Measurements from ENCODE around the gene MRPL11. TPM values are rescaled to one million over a fixed set of nuclear protein-coding genes. Genes with fewer than 3 reads are reported as not detected.
A peak's percentile ranks its signal among the peaks of the same experiment; 100 is the strongest.

The MRPL11 gene
- total and polyA plus RNA-seq, 2 of the 13 experiments (the other 11 are each of a cell fraction or from before 2014, with no cell fraction given): 72.9 to 176 TPM

DNA sequence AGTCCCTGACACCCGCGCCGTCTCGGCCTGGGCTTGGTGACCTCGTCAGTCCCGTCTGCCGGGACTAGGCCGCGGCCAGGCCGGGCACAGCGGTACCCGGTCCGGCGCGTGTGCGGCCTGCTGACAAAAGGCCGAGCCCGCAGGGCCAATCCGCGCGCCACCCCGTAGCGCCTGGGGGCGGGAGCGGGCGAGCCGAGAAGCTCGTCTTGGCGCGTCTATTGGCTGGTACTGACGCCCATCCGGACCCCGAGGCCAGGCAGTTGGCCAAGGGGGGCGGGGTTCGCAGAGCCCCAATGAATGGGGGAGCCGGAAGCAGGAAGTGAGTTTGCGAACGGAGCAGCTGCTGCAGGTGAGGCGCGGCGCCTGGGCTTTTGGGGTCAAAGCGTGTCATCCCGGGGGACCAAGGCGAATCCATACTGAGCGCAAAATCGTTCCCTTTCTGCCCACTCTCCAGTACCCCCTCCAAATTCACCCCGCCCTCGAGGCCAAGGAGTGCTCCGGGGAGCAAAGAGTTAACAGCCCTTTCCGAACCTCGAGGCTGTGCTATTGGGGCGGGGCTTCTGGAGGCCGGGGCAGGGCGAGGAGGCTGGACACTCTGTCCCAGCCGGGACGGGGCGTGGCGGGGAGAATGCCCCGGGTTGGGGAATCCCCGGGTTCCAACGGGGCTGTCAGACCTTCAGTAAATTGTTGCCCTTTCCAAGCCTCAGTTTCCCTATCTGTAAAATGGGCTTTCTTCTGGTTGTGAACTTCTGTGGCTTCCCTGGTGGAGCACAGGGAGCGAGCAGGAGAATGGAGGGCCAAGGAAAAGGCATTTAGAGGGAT lies 41.7 kb upstream of the MRPL11 start, which contains the start of gene DPP3 (continued):
- TF ChIP-seq SOX5 (CRISPR knock-in tag; IDR thresholded peaks at IDR 0.05; ENCODE audit: borderline replicate concordance) (no peak; the same call in 1 of the 2 replicates), YEATS4 (CRISPR knock-in tag; IDR thresholded peaks at IDR 0.05; ENCODE audit: borderline replicate concordance) (peak; percentile 73; the same call in 1 of the 2 replicates), ZNF557 (CRISPR knock-in tag; IDR thresholded peaks at IDR 0.05) (no peak), SIX4 (CRISPR knock-in tag; IDR thresholded peaks at IDR 0.05) (no peak)
- TF ChIP-seq, protein P1, sequence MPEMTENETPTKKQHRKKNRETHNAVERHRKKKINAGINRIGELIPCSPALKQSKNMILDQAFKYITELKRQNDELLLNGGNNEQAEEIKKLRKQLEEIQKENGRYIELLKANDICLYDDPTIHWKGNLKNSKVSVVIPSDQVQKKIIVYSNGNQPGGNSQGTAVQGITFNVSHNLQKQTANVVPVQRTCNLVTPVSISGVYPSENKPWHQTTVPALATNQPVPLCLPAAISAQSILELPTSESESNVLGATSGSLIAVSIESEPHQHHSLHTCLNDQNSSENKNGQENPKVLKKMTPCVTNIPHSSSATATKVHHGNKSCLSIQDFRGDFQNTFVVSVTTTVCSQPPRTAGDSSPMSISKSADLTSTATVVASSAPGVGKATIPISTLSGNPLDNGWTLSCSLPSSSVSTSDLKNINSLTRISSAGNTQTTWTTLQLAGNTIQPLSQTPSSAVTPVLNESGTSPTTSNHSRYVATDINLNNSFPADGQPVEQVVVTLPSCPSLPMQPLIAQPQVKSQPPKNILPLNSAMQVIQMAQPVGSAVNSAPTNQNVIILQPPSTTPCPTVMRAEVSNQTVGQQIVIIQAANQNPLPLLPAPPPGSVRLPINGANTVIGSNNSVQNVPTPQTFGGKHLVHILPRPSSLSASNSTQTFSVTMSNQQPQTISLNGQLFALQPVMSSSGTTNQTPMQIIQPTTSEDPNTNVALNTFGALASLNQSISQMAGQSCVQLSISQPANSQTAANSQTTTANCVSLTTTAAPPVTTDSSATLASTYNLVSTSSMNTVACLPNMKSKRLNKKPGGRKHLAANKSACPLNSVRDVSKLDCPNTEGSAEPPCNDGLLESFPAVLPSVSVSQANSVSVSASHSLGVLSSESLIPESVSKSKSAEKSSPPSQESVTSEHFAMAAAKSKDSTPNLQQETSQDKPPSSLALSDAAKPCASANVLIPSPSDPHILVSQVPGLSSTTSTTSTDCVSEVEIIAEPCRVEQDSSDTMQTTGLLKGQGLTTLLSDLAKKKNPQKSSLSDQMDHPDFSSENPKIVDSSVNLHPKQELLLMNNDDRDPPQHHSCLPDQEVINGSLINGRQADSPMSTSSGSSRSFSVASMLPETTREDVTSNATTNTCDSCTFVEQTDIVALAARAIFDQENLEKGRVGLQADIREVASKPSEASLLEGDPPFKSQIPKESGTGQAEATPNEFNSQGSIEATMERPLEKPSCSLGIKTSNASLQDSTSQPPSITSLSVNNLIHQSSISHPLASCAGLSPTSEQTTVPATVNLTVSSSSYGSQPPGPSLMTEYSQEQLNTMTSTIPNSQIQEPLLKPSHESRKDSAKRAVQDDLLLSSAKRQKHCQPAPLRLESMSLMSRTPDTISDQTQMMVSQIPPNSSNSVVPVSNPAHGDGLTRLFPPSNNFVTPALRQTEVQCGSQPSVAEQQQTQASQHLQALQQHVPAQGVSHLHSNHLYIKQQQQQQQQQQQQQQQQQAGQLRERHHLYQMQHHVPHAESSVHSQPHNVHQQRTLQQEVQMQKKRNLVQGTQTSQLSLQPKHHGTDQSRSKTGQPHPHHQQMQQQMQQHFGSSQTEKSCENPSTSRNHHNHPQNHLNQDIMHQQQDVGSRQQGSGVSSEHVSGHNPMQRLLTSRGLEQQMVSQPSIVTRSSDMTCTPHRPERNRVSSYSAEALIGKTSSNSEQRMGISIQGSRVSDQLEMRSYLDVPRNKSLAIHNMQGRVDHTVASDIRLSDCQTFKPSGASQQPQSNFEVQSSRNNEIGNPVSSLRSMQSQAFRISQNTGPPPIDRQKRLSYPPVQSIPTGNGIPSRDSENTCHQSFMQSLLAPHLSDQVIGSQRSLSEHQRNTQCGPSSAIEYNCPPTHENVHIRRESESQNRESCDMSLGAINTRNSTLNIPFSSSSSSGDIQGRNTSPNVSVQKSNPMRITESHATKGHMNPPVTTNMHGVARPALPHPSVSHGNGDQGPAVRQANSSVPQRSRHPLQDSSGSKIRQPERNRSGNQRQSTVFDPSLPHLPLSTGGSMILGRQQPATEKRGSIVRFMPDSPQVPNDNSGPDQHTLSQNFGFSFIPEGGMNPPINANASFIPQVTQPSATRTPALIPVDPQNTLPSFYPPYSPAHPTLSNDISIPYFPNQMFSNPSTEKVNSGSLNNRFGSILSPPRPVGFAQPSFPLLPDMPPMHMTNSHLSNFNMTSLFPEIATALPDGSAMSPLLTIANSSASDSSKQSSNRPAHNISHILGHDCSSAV (CRISPR knock-in tag; IDR thresholded peaks at IDR 0.05; ENCODE audit: borderline replicate concordance): no peak
- TF ChIP-seq, protein P2, sequence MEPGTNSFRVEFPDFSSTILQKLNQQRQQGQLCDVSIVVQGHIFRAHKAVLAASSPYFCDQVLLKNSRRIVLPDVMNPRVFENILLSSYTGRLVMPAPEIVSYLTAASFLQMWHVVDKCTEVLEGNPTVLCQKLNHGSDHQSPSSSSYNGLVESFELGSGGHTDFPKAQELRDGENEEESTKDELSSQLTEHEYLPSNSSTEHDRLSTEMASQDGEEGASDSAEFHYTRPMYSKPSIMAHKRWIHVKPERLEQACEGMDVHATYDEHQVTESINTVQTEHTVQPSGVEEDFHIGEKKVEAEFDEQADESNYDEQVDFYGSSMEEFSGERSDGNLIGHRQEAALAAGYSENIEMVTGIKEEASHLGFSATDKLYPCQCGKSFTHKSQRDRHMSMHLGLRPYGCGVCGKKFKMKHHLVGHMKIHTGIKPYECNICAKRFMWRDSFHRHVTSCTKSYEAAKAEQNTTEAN (CRISPR knock-in tag; conservative IDR thresholded peaks at IDR 0.05): no peak; the same call in 1 of the 2 replicates
- TF ChIP-seq, protein P3, sequence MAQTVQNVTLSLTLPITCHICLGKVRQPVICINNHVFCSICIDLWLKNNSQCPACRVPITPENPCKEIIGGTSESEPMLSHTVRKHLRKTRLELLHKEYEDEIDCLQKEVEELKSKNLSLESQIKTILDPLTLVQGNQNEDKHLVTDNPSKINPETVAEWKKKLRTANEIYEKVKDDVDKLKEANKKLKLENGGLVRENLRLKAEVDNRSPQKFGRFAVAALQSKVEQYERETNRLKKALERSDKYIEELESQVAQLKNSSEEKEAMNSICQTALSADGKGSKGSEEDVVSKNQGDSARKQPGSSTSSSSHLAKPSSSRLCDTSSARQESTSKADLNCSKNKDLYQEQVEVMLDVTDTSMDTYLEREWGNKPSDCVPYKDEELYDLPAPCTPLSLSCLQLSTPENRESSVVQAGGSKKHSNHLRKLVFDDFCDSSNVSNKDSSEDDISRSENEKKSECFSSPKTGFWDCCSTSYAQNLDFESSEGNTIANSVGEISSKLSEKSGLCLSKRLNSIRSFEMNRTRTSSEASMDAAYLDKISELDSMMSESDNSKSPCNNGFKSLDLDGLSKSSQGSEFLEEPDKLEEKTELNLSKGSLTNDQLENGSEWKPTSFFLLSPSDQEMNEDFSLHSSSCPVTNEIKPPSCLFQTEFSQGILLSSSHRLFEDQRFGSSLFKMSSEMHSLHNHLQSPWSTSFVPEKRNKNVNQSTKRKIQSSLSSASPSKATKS (CRISPR knock-in tag; IDR thresholded peaks at IDR 0.05): no peak
- TF ChIP-seq, protein P4, sequence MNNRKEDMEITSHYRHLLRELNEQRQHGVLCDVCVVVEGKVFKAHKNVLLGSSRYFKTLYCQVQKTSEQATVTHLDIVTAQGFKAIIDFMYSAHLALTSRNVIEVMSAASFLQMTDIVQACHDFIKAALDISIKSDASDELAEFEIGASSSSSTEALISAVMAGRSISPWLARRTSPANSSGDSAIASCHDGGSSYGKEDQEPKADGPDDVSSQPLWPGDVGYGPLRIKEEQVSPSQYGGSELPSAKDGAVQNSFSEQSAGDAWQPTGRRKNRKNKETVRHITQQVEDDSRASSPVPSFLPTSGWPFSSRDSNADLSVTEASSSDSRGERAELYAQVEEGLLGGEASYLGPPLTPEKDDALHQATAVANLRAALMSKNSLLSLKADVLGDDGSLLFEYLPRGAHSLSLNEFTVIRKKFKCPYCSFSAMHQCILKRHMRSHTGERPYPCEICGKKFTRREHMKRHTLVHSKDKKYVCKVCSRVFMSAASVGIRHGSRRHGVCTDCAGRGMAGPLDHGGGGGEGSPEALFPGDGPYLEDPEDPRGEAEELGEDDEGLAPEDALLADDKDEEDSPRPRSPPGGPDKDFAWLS (CRISPR knock-in tag; IDR thresholded peaks at IDR 0.05; ENCODE audit: borderline replicate concordance): 0 out of 2 replicates have a peak, but pooled peaks have one; percentile 69
- TF ChIP-seq, protein P5, sequence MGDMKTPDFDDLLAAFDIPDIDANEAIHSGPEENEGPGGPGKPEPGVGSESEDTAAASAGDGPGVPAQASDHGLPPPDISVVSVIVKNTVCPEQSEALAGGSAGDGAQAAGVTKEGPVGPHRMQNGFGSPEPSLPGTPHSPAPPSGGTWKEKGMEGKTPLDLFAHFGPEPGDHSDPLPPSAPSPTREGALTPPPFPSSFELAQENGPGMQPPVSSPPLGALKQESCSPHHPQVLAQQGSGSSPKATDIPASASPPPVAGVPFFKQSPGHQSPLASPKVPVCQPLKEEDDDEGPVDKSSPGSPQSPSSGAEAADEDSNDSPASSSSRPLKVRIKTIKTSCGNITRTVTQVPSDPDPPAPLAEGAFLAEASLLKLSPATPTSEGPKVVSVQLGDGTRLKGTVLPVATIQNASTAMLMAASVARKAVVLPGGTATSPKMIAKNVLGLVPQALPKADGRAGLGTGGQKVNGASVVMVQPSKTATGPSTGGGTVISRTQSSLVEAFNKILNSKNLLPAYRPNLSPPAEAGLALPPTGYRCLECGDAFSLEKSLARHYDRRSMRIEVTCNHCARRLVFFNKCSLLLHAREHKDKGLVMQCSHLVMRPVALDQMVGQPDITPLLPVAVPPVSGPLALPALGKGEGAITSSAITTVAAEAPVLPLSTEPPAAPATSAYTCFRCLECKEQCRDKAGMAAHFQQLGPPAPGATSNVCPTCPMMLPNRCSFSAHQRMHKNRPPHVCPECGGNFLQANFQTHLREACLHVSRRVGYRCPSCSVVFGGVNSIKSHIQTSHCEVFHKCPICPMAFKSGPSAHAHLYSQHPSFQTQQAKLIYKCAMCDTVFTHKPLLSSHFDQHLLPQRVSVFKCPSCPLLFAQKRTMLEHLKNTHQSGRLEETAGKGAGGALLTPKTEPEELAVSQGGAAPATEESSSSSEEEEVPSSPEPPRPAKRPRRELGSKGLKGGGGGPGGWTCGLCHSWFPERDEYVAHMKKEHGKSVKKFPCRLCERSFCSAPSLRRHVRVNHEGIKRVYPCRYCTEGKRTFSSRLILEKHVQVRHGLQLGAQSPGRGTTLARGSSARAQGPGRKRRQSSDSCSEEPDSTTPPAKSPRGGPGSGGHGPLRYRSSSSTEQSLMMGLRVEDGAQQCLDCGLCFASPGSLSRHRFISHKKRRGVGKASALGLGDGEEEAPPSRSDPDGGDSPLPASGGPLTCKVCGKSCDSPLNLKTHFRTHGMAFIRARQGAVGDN (CRISPR knock-in tag; IDR thresholded peaks at IDR 0.05): peak; percentile 98

All from HepG2 (cell line).